Hematopoietic multipotent progenitor cell treated with erythropoietin and hydrocortisone succinate and interleukin-3 and kit ligand, for 4 days (in vitro differentiated cells): ENCODE measurements around the gene ADM5.

Experiments used
- DNase-seq: peaks from one replicate; pipeline ENCODE4 v3.0.0-alpha.2; 2015

The ADM5 gene

DNA sequence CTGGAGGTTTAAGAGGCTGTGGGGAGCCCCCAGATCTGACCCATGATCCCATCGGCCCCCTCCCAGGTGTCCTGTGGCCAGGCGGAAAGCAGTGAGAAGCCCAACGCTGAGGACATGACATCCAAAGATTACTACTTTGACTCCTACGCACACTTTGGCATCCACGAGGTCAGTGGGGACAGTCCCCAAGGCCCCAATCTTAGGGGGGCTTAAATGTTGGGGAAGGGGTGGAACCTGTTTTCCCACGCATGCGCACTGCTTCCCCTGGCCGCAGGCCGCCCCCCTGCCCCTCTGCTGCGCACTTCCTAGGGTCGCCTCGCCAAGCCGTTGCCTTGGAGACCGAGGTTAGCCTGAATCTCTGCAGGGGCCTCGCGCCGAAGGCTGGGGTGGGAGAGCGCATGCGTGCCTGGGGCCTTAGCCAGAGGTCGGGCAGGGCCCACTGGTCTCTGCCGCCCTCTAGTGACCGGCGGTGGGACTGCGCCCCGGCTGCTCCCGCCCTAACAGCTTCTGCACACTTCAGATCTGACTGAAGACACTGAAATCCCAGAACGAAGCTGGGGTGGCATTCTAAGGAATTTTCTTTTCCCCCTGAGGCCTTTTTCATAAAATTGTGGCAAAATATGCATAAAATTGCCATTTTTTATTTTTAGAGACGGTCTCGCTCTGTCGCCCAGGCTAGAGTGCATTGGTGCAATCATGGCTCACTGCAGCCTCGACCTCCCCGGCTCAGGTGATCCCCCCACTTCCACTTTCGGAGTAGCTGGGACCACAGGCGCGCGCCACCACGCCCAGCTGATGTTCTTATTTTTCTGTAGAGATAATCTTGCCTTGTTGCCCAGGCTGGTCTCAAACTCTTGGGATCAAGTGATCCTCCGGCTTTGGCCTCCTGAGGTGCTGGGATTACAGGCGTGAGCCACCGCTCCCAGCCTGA, 8.7 kb upstream of the ADM5 start:
- peak; percentile 95 for DNase-seq

DNA sequence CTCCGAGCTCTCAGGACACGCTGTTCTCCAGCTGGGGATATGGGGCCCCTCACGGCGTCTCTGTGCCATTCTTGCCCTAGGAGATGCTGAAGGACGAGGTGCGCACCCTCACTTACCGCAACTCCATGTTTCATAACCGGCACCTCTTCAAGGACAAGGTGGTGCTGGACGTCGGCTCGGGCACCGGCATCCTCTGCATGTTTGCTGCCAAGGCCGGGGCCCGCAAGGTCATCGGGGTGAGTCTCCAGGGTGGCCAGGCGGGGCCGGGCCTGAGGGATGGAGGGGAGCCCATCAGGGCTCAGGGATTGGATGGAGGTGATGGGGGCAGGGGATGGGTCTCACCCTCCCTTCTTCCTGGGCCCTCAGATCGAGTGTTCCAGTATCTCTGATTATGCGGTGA, 7.6 kb upstream of the ADM5 start:
- DNase-seq = no peak

DNA sequence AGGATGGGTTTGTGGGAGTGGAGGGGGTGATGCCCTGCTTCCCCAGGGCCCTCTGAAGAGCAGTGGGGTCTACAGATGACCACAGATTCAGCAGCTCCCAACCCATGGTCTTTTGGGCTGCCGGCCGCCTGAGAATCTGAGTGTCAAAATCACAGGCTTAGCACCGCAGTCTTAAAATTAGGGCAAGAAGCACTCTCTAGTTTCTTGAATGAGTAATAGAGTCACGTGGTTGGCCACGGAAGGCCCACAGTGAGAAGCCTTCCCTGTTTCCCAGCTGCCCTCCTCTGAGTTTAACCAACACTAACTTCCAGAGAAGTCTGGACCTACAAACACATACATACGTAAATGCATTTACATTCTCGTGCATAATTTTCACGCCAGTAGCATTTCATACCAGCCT, 7.1 kb upstream of the ADM5 start:
- DNase-seq = no peak

DNA sequence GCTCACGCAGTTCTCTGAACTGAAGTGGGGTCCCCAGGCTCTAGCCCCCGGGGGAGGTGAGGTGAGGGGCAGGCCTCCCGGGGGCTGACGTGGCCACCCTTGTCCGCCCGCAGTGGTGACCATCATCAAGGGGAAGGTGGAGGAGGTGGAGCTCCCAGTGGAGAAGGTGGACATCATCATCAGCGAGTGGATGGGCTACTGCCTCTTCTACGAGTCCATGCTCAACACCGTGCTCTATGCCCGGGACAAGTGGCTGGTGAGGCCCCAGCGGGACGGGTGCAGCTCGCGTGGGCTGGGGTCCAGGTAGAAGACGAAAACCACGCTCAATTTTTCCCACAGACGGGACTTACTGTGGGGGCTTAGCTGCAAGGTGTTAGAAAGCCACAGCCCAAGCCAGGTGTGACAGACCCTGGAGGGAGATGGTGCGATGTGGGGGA, 5.6 kb upstream of the ADM5 start:
- no peak for DNase-seq

DNA sequence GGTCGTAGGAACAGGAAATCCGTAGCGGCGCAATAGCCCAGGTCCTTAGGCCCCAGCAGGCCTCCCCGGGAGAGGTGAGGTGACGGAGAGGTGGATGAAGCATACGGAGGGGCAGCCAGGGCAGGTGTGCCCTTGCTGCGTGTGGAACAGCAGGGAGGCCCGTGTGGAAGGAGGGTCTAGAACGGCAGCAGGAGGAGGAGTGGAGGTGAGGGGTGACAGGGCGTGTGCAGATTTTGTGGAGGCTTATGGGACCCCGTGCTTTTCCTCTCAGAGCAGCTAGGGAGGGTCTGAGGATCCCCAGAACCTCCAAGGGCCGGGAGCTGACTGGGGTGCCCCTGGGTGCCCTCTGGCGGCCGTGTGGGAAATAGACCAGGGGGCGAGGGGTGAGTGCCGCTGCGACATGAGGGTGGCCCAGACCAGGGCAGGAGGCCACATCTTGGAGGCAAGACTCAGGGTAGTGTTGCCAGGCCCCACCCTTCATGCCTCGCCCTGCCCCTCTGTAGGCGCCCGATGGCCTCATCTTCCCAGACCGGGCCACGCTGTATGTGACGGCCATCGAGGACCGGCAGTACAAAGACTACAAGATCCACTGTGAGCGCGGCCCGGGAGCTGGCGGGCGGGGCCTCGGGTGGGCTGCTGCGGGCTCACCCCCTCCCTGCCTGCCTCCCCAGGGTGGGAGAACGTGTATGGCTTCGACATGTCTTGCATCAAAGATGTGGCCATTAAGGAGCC, 5.0 kb upstream of the ADM5 start:
- DNase-seq = peak; percentile 54

DNA sequence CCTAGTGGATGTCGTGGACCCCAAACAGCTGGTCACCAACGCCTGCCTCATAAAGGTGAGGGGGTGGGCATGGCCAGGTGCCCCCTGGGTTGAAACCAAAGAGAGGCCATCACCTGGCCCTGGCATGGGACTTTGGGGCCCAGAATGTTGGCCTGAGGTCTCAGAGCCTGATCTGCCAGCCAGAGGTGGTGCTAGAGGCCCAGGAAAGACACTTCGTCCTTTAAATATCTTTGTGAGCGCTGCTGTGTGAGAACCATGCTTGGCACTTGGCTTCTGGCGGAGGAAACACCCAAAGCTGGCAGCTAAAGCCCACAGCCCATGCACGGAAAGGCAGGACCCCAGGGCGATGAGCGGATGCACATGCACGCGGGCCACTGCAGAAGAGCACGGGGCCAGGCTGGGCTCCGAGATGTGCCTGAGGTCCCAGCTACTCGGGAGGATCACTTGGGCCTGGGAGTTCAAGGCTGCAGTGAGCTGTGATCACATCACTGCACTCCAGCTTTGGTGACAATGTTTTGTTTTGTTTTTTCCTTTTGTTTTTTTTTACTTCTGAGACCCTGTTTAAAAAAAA, 4.3 kb upstream of the ADM5 start:
- no peak for DNase-seq

DNA sequence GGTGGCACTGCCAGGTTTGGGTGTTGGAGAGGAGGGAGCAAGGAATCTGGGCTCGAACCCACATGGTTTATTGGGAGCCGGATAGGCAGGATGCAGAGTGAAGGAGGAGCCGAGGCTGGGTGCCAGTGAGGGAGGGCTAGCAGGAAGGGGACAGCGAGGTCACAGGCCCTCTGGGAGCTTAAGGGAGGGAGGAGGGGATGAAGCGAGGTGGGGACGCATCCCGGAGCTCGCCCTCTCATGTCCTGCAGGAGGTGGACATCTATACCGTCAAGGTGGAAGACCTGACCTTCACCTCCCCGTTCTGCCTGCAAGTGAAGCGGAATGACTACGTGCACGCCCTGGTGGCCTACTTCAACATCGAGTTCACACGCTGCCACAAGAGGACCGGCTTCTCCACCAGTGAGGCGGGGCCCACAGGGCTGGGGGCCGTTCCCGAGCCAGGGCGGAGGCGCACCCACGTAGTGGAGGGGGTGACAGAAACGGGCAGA, 3.5 kb upstream of the ADM5 start:
- DNase-seq = no peak

DNA sequence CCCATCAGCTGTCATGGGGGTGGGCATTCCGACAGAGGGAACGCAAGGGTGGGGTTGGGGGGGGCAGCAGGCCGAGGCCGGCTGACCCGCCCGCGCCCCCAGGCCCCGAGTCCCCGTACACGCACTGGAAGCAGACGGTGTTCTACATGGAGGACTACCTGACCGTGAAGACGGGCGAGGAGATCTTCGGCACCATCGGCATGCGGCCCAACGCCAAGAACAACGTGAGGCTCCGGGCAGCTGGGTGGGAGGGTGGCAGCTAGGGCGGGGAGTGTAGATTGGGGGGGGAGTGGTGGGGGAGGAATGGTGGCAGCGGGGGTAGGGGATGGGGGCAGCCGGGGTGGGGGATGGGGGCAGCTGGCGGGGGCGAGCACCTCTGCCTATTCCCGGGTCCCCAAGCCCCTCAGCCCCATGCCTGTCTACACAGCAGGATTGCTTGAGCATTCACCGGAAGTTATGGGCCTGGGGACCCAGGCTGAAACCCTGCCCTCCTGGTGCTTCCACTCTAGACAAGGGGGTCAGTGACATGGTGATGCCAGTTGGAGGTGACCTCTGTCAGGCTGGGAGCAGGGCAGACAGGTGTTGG, 2.8 kb upstream of the ADM5 start:
- no peak for DNase-seq

DNA sequence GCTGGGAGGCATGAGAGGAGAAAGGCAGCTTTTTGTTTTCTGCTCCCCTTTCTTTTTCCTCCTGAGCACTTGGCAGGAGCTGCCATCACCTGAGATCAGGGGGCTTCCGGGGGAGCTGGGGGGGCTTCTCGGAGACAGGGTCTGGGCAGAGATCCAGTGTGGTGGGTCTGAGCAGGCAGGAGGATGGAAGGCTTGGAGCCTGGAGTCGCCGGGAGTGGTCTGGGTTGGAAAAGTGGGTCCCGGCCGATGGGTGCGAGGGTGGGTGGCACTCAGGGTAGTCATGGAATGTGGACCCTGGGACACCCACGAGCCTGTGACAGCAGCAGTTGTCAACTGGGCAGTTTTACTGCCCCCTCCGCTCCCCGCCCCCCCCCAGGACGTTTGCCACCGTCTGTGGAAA, 2.2 kb upstream of the ADM5 start:
- no peak for DNase-seq

DNA sequence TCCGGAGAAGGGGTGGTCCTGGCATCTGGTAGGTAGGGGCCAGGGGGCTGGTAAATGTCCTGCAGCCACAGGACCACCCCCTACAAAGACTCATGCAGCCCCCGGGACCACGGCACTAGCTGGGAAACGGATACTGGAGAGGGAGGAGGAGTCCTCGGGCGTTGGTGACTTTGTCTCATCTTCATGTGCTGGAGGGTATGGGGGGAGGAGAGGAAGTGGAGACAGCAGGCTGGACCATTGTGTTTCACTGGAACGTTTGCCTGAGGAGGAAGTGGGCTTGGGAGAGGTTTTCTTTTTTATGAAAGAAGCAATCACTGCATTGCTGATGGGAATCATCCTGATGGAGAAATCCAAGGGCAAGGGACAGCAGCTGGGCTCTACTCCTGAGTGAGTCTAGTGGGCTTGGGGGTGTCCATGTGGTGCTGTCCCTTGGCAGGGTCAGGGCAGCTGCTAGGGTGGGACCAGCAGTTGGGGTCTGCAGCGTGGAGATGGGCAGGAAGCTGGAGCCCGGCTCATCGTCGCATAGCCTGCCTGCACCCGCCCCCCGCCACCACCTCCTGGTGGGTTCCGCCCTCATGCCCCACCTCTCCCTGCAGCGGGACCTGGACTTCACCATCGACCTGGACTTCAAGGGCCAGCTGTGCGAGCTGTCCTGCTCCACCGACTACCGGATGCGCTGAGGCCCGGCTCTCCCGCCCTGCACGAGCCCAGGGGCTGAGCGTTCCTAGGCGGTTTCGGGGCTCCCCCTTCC, 1.7 kb upstream of the ADM5 start:
- DNase-seq = peak; percentile 32

DNA sequence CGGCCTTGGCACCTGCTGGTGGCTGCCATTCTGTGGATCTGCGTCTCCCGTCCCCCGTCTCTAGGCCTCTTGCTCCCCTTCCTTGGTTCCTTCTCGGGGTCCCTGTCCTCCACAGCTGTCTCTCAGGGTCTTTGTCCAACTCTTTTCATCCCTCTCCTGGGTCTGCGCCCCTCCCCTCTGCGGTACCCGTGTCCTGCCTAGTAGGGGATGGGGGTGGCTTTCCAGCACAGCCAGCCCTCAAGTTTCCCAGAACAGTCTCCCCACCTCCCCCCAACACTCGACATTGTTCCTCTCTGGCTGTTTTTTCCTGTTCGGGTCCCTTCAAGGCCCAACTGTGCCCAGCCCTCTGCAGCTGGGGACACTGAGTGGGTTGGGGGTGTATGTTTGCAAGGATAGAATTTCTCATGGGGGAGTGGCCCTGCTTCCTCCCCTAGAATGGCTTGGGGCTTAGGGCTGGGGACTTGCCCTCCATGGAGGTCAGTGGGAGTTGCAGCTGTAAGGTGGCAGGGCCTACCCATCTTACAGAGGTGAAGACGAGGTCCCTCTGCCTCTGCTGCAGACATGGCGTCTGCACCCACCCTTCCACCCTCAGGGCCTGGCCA, 762 bp upstream of the ADM5 start:
- no peak for DNase-seq

DNA sequence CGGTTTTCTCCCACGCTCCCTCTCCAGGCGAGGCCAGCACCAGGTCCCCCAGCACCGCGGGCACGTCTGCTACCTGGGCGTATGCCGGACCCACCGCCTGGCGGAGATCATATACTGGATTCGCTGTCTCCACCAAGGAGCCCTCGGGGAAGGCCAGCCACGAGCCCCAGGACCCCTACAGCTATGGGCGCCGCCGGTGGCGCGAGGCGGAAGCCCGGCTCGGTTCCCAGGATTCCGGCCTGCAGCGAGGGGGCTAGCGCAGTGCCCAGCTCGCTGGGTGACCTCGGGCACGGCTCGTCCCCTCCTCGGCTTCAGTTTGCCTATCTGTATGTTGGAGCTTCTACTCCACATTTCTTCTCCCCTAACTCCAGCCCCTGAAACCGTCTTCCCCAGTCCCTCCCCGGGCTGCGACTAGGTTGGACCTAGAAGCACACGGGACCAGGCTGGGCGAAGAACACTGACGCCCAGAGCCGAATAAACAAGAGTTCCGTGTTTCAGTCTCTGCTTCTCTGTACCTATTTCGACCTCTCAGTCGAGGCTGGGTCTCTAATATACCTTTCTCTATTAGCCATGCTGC, 773 bp downstream of the ADM5 start:
- DNase-seq = no peak

DNA sequence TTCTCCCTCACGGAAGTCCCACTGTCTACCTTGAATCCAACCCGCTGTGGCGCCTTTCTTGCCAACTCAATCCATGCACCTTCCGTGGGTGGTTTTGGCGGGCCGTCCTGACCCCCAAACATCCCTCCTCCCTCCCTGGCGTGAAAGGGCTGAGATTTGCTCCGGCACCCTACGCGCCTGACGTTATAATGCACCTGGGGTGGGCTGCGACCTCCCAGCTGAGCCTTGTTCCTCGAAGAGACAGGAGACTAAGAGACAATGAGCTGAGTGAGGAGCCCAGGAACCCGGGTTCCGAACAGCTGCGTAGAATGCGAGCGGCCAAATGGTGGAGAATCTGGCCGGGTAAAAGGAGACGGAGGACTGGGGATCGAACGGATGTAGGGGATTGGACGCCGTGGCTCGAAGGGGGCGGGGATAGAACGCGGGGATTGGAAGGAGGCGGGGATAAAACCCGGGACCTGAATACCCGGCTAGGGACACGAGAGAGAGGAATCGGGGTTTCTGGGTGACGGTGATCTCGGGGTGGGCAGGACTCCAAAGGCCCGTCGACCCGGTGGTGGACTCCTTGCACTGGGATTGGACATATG, 1.4 kb downstream of the ADM5 start, which contains the start of gene CPT1C:
Gene CPT1C, plus strand, starts transcription at position 461 of the 587 bp plus-strand sequence. CDS start 1,137 bp downstream, outside the sequence.
- peak; percentile 57 for DNase-seq

DNA sequence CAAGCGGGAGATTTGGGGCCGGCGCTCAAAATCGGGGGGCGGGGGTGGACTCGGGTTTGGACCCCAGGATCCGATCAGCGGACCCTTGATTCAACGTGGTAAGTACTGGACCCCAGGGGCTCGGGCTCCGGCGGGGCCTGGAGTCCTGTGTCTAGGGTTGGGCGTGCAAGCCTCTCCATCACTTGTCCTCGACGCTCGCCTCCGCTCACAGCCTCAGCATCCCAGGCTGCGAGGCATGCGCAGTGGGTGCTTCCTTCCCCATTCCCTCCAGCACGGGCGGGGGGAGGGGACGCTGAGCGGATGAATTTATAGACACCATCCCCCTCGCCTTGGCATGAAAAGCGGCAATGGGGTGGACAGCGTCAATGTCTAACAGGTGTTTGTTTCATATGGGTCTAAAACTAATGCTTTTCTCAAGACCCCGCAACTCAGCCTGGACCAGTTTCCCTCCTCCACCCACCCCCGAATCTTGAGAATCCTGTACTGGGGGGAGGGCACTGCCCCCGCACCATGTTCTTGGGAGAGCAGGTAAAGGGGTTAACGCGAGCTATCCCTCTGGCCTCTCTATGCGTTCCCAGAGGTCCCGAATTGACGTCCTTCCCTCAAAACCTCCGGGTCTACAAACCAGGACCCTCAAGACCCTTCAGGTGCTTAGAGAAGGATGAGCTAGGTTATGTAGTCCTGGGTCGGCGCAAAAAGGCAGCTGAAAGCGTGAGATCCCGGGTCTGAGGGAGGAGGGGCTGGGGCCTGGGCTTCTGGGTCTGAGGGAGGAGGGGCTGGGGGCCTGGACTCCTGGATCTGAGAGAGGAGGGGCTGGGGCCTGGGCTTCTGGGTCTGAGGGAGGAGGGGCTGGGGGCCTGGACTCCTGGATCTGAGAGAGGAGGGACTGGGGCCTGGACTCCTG, 2.1 kb downstream of the ADM5 start:
- peak; percentile 58 for DNase-seq

DNA sequence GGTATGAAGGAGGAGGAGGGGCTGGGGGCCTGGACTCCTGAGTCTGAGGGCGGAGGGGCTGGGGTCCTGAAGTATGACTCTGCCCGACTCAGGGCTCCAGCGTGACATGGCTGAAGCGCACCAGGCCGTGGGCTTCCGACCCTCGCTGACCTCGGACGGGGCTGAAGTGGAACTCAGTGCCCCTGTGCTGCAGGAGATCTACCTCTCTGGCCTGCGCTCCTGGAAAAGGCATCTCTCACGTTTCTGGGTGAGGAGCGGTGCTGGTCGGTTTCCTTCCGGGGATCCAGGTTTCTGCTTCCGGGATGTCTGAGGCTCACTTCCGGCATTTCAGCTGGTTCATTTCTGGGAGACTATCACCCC, 2.7 kb downstream of the ADM5 start:
- no peak for DNase-seq

DNA sequence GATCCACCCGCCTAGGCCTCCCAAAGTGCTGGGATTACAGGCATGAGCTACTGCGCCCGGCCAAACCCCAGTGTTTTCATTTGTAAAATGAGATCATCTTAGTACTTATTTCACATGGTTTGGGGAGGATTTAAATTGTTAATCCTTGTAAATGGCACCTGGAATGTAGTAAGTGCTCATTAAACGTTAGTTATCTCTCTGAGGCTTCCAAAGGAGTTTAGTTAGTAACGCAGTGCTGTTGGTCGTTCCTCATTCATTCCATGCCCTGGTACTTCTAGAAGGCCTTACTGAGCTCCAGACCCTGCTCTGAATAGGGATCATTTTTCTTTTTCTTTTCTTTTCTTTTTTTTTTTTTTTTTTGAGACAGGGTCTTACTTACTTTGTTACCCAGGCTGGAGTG, 6.7 kb downstream of the ADM5 start:
- no peak for DNase-seq

DNA sequence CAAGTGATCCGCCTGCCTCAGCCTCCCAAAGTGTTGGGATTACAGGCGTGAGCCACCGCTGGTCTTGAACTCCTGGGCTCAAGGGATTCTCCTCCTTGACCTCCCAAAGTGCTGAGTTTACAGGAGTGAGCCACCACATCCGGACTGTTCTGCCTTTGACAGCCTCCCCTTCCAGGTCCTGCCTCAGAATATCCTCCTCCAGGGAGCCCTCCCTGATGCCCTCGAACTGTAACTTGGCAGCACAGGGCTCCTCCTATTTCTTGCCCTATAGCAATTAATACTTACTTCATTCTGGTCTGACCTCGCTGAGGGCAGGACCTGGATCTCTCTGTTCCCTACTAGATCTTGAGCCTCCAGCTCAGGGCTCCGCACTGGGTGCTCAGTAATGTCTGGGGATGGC, 7.5 kb downstream of the ADM5 start:
- no peak for DNase-seq

DNA sequence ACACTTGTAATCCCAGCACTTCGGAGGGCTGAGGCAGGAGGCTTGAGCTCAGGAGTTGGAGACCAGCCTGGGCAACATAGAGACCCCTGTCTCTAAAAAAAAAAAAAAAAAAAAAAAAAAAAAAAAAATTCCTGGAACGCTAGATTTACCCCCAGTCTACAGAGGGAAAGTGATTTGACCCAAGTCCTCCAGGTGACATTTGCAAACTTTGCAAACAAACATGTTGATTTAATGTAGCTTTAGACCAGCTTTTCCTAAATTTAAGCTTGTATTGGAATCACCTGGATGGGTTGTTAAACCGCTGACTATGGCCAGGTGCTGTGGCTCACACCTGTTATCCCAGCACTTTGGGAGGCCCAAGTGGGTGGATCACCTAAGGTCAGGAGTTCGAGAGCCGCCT, 10.0 kb downstream of the ADM5 start:
- DNase-seq = no peak

DNA sequence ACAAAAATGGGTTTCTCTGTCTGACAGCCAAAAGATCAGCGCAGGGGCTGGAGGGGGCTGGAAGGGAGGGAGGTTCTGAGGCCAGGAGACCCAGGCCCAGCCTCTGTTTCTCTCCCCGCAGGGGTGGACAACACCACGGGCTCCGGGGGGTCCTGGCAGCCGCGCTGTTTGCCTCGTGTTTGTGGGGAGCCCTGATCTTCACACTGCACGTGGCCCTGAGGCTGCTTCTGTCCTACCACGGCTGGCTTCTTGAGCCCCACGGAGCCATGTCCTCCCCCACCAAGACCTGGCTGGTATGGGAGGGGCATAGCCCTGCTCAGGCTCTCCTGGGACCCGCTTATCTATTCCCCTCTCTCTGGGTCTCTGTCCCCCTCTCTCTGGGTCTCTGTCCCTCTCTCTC, 11.2 kb downstream of the ADM5 start:
- DNase-seq = no peak

DNA sequence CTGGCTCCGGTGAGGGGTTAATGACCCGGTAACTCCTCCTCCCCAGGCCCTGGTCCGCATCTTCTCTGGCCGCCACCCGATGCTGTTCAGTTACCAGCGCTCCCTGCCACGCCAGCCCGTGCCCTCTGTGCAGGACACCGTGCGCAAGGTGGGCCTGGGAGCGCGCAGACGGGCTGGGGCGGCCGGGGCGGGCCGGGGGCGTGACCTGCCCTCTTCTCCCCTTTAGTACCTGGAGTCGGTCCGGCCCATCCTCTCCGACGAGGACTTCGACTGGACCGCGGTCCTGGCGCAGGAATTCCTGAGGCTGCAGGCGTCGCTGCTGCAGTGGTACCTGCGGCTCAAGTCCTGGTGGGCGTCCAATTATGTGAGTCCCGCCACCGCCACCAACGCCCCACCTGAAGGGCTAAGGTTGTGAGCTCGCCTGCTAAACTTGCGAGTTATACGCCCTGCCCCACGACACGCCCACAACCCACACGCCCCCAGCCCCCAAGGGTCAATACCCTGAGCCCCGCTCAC, 11.9 kb downstream of the ADM5 start:
- no peak for DNase-seq
